GM12878 (cell line): Measurements from ENCODE around the gene AOPEP. TPM values are rescaled to one million over a fixed set of nuclear protein-coding genes. Genes with fewer than 3 reads are reported as not detected.

Experiments used
- ATAC-seq: fragments of 200-7000 bp; cut with Tn5 transposase; 3 replicates; pipeline ENCODE4 v1.9.1; 2020; ENCODE audit warnings: mild to moderate bottlenecking, moderate library complexity
- BruUV-seq: library from RNA; stranded (reverse); fragments of 400-500 nt; replicated peaks from 2 replicates; lab custom pipeline; 2021; lab: Mats Ljungman, UMichigan
- CTCF ChIA-PET: fragments of 300-600 bp; sonication (Branson Sonifier 250); formaldehyde crosslinking; extraction: SDS; loops from one replicate; lab custom pipeline; 2021; ENCODE audit warnings: inconsistent platforms; lab: Yijun Ruan, JAX
- POLR2A ChIA-PET: fragments of 350-600 bp; formaldehyde crosslinking; extraction: SDS; loops from one replicate; lab custom pipeline; 2021; ENCODE audit warnings: inconsistent platforms; lab: Charles Lee
- RAD21 ChIA-PET: fragments of 300-600 bp; sonication (Branson Sonifier 250); formaldehyde crosslinking; loops from one replicate; lab custom pipeline; 2023; ENCODE audit warnings: antibody characterized with exemption; ENCODE audit not compliant: unreplicated experiment; lab: Charles Lee
- SMC1A ChIA-PET: fragments of 300-600 bp; sonication (Branson Sonifier 250); formaldehyde crosslinking; loops from one replicate; lab custom pipeline; 2023; ENCODE audit not compliant: unreplicated experiment, uncharacterized antibody; lab: Charles Lee
- DNase-seq: peaks from one replicate; pipeline ENCODE4 v3.0.0-alpha.2; 2011; ENCODE audit warnings: low read depth, low spot score
- FAIRE-seq: peaks from 3 replicates; lab custom pipeline; 2011; peaks lifted over from hg19 to GRCh38; lab: Jason Lieb, UNC
- H2AFZ ChIP-seq: 2 replicates; pipeline ENCODE4 v1.6.0; 2011; ENCODE audit warnings: low read depth, low read length, control low read depth; ENCODE audit not compliant: control insufficient read depth
- H3K27ac ChIP-seq: 2 replicates; pipeline ENCODE4 v1.5.1; 2011; ENCODE audit warnings: control low read depth; ENCODE audit not compliant: control insufficient read depth, insufficient read depth
- H3K27me3 ChIP-seq, 2 experiments: replicated peaks in 1 of 2; 2 replicates each; pipeline versions ENCODE4 v1.6.0 to v1.6.1; 2011; ENCODE audit warnings: low read length in 1 of 2; ENCODE audit not compliant: control insufficient read depth in 2 of 2, insufficient read depth in 2 of 2
- H3K36me3 ChIP-seq, 2 experiments: 2 replicates each; pipeline ENCODE4 v1.5.1; 2011; ENCODE audit warnings: low read length in 1 of 2; ENCODE audit not compliant: control insufficient read depth in 2 of 2, insufficient read depth in 2 of 2
- H3K4me1 ChIP-seq: 2 replicates; pipeline ENCODE4 v1.6.1; 2011; ENCODE audit warnings: mild to moderate bottlenecking, low read length, moderate library complexity, mixed read lengths; ENCODE audit not compliant: control insufficient read depth, insufficient read depth
- H3K4me2 ChIP-seq: 2 replicates; pipeline ENCODE4 v1.6.0; 2011; ENCODE audit warnings: control low read depth; ENCODE audit not compliant: control insufficient read depth, insufficient read depth
- H3K4me3 ChIP-seq: fragments of 200-600 bp; sonication (generic); 2 replicates; pipeline ENCODE4 v1.5.1; 2016
- H3K79me2 ChIP-seq: 2 replicates; pipeline ENCODE4 v1.6.0; 2011; ENCODE audit warnings: low read length; ENCODE audit not compliant: control insufficient read depth, insufficient read depth
- H3K9ac ChIP-seq: 2 replicates; pipeline ENCODE4 v1.8.0; 2011; ENCODE audit warnings: low read length, control low read depth, mixed read lengths; ENCODE audit not compliant: control insufficient read depth, insufficient read depth
- H3K9me3 ChIP-seq: replicated peaks from 3 replicates; pipeline ENCODE4 v1.5.1; 2011; ENCODE audit warnings: mild to moderate bottlenecking, low read length; ENCODE audit not compliant: control insufficient read depth, insufficient read depth
- H4K20me1 ChIP-seq: 2 replicates; pipeline ENCODE4 v1.6.0; 2011; ENCODE audit not compliant: control insufficient read depth, insufficient read depth
- BCL11A ChIP-seq: IDR thresholded peaks from 2 replicates; pipeline ENCODE4 v1.6.1; 2011; ENCODE audit warnings: low read depth, low read length
- BCL3 ChIP-seq: IDR thresholded peaks from 2 replicates; pipeline ENCODE4 v1.6.1; 2011; ENCODE audit warnings: borderline replicate concordance, low read depth, mild to moderate bottlenecking, moderate library complexity, low read length; ENCODE audit not compliant: insufficient read depth, poor library complexity, severe bottlenecking
- SMAD5 ChIP-seq: IDR thresholded peaks from 2 replicates; pipeline ENCODE4 v1.6.1; 2016; ENCODE audit warnings: antibody characterized with exemption, low read depth
- SMARCA5 ChIP-seq: fragments of 450-650 bp; IDR thresholded peaks from 2 replicates; pipeline ENCODE4 v1.6.1; 2017; ENCODE audit warnings: mild to moderate bottlenecking
- WRNIP1 ChIP-seq: IDR thresholded peaks from 2 replicates; pipeline ENCODE4 v1.6.1; 2011; ENCODE audit warnings: low read depth, low read length, improper control_type of control experiment, borderline replicate concordance
- WGBS: methylation state at CpG from one replicate; pipeline ENCODE4 v1.1.6; 2016; ENCODE audit warnings: low lambda C conversion rate; ENCODE audit not compliant: insufficient replicate concordance, insufficient coverage; ENCODE audit errors: missing lambda C conversion rate; 5-methylcytosine and 5-hydroxymethylcytosine counted together
- in situ Hi-C: fragments of 300-500 bp; cut with MboI; formaldehyde crosslinking; loops from 9 replicates; pipeline ENCODE4 v1.14.3; 2018; ENCODE audit warnings: mixed read lengths
- intact Hi-C: fragments of 100-400 bp; cut with micrococcal nuclease; formaldehyde crosslinking; loops from one replicate; pipeline ENCODE4 v1.14.2; 2022; ENCODE audit not compliant: unreplicated experiment
- polyA plus RNA-seq, 11 experiments: library from polyadenylated mRNA; depleted of rRNA in 4 of 11; unstranded in 6 of 11; stranded (reverse) in 5 of 11; fragments of >200 nt; fragmentation: Nextera tagmentation in 4 of 11; fragmentation: Illumina TruSeq in 1 of 11; extraction: Ambion mirVana in 4 of 11; extraction: Trizol in 1 of 11; gene quantifications; 1 replicate in 1 of 11; 2 replicates in 10 of 11; pipeline versions ENCODE4 v1.2.1 to v1.2.3, GENCODE V29; 2011 to 2016; ENCODE audit warnings: inconsistent platforms in 2 of 11, missing spikeins in 2 of 11, low read depth in 1 of 11
- total RNA-seq, 4 experiments: library from RNA; depleted of rRNA in 3 of 4; stranded (reverse); fragments of >200 nt in 3 of 4; fragmentation: Illumina TruSeq in 1 of 4; extraction: Trizol in 1 of 4; gene quantifications; 2 replicates each; pipeline versions ENCODE4 v1.2.1 to v1.2.3, GENCODE V29; 2013 to 2021
- TF ChIP-seq, protein P1 (sequence below): fragments of 450-650 bp; IDR thresholded peaks from 2 replicates; pipeline ENCODE4 v1.6.1; 2017; ENCODE audit warnings: mild to moderate bottlenecking
- TF ChIP-seq, protein P2 (sequence below): fragments of 450-650 bp; formaldehyde crosslinking; IDR thresholded peaks from 2 replicates; pipeline ENCODE4 v1.5.0; 2022; ENCODE audit warnings: mild to moderate bottlenecking, missing genetic modification characterization
- TF ChIP-seq, protein P3 (sequence below): IDR thresholded peaks from 2 replicates; pipeline ENCODE4 v1.6.1; 2012; ENCODE audit warnings: low read length, inconsistent platforms
- TF ChIP-seq, protein P4 (sequence below): fragments of 450-650 bp; formaldehyde crosslinking; IDR thresholded peaks from 2 replicates; pipeline ENCODE4 v1.4.0; 2022; ENCODE audit warnings: mild to moderate bottlenecking, moderate library complexity

The AOPEP gene
- total and polyA plus RNA-seq, 10 of the 15 experiments (the other 5 are each of a cell fraction or from before 2014, with no cell fraction given): 2.3 to 16.9 (median 10.1) TPM

- TF ChIP-seq, protein P1, sequence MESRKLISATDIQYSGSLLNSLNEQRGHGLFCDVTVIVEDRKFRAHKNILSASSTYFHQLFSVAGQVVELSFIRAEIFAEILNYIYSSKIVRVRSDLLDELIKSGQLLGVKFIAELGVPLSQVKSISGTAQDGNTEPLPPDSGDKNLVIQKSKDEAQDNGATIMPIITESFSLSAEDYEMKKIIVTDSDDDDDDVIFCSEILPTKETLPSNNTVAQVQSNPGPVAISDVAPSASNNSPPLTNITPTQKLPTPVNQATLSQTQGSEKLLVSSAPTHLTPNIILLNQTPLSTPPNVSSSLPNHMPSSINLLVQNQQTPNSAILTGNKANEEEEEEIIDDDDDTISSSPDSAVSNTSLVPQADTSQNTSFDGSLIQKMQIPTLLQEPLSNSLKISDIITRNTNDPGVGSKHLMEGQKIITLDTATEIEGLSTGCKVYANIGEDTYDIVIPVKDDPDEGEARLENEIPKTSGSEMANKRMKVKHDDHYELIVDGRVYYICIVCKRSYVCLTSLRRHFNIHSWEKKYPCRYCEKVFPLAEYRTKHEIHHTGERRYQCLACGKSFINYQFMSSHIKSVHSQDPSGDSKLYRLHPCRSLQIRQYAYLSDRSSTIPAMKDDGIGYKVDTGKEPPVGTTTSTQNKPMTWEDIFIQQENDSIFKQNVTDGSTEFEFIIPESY: no peak
- TF ChIP-seq SMAD5 (no peak), BCL3 (no peak)
- TF ChIP-seq, protein P2, sequence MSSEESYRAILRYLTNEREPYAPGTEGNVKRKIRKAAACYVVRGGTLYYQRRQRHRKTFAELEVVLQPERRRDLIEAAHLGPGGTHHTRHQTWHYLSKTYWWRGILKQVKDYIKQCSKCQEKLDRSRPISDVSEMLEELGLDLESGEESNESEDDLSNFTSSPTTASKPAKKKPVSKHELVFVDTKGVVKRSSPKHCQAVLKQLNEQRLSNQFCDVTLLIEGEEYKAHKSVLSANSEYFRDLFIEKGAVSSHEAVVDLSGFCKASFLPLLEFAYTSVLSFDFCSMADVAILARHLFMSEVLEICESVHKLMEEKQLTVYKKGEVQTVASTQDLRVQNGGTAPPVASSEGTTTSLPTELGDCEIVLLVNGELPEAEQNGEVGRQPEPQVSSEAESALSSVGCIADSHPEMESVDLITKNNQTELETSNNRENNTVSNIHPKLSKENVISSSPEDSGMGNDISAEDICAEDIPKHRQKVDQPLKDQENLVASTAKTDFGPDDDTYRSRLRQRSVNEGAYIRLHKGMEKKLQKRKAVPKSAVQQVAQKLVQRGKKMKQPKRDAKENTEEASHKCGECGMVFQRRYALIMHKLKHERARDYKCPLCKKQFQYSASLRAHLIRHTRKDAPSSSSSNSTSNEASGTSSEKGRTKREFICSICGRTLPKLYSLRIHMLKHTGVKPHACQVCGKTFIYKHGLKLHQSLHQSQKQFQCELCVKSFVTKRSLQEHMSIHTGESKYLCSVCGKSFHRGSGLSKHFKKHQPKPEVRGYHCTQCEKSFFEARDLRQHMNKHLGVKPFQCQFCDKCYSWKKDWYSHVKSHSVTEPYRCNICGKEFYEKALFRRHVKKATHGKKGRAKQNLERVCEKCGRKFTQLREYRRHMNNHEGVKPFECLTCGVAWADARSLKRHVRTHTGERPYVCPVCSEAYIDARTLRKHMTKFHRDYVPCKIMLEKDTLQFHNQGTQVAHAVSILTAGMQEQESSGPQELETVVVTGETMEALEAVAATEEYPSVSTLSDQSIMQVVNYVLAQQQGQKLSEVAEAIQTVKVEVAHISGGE (CRISPR knock-in tag): no peak
These were observed 348.1 kb downstream of the AOPEP start (continued) for GRCh38 chr9:95074632-95075031.

GRCh38 chr9:95075700-95076099, 349.2 kb downstream of the AOPEP start:
- BruUV-seq: no TSS peak
- POLR2A ChIA-PET: no interaction called here
- Histone ChIP-seq H3K4me2 (no peak overlapping the region), H2AFZ (no peak overlapping the region), H3K9me3 (no peaks in the 10 kb centered on the region), H3K4me3 (no peak overlapping the region), H3K27me3 (no peaks in the 10 kb centered on the region), H3K36me3 (peaks cover 0 to under 1% of the 10 kb centered on the region in 2 experiments; a peak in 2 of 4 replicates), H3K9ac (no peak overlapping the region), H3K79me2 (no peaks in the 10 kb centered on the region), H4K20me1 (no peaks in the 10 kb centered on the region), H3K27ac (no peak overlapping the region), H3K4me1 (no peaks in the 10 kb centered on the region)
- RAD21 ChIA-PET: no interaction called here
- WGBS: 92% methylated on average over 7 of the region's 7 CpGs
- intact Hi-C loops (no loop called here), in situ Hi-C loops (no loop called here)
- DNase-seq (no peak), FAIRE-seq (no peak), ATAC-seq (no peak)
- no peak for TF ChIP-seq WRNIP1
- no peak for TF ChIP-seq BCL11A
- TF ChIP-seq SMARCA5: no peak
- TF ChIP-seq, protein P3, sequence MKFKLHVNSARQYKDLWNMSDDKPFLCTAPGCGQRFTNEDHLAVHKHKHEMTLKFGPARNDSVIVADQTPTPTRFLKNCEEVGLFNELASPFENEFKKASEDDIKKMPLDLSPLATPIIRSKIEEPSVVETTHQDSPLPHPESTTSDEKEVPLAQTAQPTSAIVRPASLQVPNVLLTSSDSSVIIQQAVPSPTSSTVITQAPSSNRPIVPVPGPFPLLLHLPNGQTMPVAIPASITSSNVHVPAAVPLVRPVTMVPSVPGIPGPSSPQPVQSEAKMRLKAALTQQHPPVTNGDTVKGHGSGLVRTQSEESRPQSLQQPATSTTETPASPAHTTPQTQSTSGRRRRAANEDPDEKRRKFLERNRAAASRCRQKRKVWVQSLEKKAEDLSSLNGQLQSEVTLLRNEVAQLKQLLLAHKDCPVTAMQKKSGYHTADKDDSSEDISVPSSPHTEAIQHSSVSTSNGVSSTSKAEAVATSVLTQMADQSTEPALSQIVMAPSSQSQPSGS: no peak
- TF ChIP-seq, protein P4, sequence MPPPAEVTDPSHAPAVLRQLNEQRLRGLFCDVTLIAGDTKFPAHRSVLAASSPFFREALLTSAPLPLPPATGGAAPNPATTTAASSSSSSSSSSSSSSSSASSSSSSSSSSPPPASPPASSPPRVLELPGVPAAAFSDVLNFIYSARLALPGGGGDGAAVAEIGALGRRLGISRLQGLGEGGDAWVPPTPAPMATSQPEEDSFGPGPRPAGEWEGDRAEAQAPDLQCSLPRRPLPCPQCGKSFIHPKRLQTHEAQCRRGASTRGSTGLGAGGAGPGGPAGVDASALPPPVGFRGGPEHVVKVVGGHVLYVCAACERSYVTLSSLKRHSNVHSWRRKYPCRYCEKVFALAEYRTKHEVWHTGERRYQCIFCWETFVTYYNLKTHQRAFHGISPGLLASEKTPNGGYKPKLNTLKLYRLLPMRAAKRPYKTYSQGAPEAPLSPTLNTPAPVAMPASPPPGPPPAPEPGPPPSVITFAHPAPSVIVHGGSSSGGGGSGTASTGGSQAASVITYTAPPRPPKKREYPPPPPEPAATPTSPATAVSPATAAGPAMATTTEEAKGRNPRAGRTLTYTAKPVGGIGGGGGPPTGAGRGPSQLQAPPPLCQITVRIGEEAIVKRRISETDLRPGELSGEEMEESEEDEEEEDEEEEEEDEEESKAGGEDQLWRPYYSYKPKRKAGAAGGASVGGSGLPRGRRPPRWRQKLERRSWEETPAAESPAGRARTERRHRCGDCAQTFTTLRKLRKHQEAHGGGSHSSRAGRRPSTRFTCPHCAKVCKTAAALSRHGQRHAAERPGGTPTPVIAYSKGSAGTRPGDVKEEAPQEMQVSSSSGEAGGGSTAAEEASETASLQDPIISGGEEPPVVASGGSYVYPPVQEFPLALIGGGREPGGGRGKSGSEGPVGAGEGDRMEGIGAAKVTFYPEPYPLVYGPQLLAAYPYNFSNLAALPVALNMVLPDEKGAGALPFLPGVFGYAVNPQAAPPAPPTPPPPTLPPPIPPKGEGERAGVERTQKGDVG (CRISPR knock-in tag): no peak
- SMC1A ChIA-PET: interaction anchor here (1.0 to 1.3 kb wide), 3 partner anchors 9 to 18 kb away, joined by 3 to 4 read pairs (median 3); no protein-coding TSS in a partner anchor
- CTCF ChIA-PET: no interaction called here
